SHP77 (cell line): ENCODE results near the gene SCOC.
"Not testable (repeated sequence)": the region's sequence is repeated elsewhere in the genome, so short reads cannot be mapped to it uniquely, and the experiment has no call there.

ENCODE experiments used
- DNase-seq, 2 experiments: peaks; one replicate each; lab custom pipeline; 2025; lab: John Stamatoyannopoulos, UW

The SCOC gene

DNA sequence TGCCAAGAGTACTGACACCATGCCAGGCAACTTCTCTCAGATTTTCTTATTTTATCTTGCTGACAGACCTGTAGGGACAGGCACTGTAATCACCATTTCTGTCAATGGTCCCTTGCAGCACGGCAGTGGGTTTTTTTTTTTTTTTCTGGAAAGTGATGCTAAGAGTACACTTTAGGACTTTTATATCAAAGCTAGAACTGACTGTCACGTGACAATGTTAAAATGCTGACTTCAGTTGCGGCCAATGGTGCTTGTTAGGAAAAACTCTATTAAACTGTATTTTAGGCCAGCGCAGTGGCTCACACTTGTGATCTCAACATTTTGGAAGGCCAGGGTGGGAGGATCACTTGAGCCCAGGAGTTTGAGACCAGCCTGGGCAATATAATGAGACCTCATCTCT, 12.3 kb upstream of the SCOC start:
- no peak for DNase-seq

DNA sequence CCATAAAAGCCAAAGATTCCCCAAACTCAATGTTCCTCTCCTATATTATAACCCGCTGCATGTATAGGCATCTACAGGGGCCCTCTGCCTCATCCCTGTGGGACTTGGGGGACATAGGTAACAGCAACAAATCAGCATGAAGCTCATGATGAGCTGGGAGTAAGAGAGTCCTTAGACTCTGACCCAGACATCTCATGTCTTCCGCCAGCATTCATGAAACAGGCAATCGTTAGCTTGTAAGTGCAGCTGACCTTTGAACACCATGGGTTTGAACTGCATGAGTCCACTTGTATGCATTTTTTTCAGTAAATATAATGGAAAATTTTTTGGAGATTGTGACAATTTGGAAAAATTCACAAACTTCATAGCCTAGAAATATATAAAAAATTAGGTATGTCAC, 10.4 kb upstream of the SCOC start:
- DNase-seq, result no peak

DNA sequence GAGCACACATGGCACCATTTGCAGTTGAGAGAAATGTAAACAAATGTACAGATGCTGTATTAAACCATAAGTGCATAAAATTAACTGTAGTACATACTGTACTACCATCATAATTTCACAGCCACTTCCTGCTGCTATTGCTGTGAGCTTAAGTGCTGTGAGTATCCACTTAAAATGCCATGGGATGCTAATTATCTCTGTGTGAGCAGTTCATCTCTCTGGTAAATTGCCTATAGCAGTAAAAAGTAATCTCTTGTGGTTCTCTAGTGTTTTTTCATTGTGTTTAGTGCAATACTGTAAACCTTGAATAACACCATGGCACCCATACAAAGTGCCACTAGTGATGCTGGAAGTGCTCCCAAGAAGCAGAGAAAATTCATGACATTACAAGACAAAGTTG, 9.9 kb upstream of the SCOC start:
- no peak for DNase-seq

DNA sequence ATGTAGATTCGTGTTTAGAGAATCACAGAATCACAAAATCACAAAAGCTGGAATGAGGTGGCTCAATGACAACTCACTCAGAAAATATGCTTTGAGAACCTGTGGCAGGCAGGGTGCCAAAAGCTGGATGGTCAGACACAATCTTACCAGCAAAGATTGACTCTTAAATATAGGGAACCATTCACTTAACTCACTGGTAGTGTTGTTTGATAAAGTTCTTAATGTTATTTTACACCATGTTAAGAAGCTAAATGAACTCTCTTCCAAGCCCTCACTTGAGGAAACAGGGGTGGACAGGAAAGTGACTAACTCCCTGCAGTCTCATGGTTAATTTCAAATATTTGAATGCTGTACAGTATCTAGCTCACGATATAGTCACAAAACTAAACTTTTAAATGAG, 5.7 kb upstream of the SCOC start:
- no peak for DNase-seq

DNA sequence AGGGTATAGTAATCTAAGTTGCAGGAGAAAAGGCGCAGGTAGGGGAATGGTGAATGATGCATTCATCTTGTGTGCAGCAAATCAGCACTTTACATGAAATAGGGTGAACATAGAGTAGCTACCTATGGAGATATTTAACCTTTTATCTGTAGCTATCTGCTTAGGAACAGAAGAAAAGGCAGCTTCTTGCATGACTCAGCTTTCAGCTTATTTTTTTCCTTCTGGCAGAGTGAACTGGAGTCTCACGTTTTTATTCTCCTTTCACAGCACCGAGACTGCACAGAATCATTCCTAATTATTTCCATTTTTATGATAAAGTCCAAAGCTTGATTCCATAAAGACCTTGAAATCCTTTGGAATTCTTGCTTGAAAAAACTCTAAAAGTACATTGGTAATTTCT, 4.8 kb upstream of the SCOC start:
- DNase-seq, result no peak

DNA sequence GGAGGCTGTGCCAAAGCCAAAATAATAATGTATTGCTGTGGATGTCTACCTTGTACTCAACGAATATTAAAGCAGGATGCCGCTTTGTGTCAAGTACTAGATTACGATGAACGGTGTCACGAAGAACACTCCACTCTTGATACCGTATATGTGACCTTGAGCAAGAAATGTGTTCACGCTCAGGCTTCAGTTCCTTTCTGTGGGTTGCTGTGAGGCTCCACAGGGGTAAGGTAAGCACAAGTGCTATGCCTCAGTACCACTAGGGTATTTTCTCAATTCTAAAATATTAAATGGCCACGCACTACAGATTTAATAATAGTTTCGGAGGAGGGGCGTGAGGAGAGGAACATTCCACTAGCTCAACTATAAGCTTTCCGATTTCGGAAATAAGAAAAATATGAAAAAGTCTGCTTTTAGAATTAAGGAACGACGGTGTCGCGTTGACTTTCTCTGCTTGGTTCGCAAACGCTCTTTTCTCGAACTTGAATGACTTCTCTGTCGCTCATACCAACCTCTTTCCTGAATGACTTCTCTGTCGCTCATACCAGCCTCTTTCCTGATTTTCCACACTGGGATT, 607 bp upstream of the SCOC start:
- DNase-seq, result peak in 1 of 2 experiments; percentile 7

DNA sequence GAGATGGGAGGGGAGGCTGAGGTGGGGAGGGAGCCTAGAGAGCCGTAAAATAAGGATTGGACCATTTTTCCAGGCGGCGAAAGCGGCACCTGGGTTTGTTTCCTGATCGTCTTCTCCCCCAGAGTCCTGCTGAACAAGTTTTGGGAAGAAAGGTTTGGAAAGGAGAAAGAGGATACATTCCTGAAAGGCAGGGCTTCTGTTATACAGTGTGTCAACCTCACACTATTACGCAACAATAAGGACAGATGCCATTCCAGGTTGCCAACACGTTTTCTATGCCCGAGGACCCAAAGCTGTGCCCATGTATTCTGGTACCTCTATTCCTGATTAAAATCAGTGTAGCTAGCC, 658 bp downstream of the SCOC start:
- DNase-seq, result no peak

DNA sequence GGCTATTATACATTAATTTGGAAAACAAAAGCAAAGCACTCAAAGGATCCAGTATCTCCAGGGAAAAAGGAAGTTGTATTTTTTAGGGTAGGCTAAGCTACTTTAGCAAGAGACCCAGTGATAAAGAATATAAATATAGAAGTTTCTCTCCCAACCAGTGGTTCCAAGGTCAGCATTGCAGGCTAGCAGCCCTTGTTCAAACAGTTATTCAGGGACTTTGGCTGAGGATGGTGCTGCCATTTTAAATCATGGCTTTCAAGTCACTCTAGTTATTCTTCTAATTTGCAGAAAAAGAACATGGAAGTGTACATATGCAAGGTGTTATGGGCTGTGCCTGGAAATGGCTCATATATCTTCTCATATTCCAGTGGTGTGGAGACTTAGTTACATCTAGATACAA, 9.3 kb downstream of the SCOC start:
- DNase-seq, result no peak

DNA sequence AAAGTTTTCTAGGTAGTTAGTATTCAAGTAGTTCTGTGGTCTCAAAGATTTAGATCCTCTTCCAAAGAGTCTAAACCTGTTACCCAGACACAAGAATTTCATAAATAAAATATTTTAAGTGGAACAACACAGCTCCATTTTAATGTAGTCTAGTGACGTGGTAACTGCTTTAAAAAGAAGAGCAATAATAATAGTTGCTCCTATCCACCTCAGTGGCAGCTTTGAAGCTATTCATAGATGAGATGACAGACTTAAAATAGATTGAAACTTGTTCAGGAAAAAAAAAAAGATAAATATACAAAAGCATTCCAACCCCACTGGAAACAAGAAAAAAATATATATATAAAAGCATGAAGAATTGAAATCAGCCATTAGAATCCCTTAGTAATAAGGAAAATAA, 14.6 kb downstream of the SCOC start:
- DNase-seq, result no peak

DNA sequence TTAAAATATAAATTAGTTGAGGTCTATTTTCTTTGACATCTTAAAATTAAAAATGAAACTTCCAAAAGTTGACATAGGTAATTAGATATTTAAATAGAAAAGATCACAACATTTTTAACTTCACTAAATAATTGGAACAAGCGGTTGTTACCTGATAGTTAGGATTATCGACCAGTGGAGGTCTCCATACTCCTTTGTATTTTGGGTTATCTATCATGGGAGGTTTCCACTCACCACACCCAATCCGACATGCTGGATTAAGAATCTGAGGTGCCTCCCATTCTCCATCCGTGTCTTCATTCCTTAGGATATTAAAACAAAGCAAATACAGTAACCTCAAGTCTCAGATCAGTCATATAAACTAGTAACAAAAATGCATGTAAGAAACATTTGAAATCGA, 22.2 kb downstream of the SCOC start:
- DNase-seq, result no peak

DNA sequence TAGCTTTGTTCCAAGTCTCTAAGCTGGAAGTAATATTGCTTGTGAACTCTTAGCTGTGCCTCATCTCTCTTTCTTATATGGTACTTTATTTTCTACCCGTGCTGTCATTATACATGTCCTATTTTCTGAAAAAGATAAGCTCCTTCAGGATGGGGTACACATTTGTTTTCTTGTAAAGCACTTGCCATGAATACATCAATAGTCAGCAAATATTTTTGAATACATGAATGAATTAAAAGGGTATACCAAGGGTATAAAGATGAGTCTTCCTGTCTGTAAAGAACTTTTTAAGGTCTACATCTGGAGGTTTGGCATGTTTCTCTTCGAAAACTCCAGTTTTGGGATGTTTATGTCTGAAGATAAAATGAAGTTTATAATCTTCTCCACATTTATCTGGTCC, 26.7 kb downstream of the SCOC start:
- no peak for DNase-seq

DNA sequence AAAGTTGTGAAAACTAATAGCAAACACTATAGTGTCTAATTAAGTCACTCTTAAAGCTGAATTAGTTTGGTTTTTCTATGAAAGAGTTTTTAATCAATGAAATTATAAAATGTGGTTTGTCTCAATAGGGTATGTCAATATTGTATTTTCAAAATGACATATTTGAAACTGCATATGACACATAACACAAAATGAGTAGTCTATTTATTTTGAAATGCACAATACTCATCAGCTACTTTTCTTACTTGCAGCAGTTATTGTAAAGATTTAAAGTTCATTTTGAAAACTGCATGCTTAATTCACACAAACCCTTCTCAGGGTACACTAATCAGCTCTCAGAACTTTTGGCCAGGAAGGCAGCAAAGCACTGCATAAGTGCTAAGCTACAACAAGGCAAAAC, 32.8 kb downstream of the SCOC start:
- DNase-seq, result no peak

DNA sequence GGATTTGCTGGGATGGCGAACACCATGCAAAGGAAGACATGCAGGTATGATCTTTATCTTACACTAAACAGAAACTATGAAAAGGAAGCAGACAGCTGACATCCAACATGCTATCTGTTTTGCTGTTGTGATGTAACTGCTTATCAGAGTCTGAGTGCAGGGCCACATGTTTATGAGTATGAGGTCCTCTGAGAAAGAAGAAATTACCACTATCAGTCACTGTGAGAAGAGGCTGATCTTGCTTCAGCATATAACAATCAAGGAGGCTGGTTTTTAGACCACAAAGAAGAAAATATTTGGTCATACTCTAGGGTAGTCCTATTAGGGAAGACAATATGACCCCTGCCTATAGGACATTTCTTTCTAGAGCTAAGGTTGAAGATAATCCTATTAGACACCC, 35.5 kb downstream of the SCOC start:
- no peak for DNase-seq

DNA sequence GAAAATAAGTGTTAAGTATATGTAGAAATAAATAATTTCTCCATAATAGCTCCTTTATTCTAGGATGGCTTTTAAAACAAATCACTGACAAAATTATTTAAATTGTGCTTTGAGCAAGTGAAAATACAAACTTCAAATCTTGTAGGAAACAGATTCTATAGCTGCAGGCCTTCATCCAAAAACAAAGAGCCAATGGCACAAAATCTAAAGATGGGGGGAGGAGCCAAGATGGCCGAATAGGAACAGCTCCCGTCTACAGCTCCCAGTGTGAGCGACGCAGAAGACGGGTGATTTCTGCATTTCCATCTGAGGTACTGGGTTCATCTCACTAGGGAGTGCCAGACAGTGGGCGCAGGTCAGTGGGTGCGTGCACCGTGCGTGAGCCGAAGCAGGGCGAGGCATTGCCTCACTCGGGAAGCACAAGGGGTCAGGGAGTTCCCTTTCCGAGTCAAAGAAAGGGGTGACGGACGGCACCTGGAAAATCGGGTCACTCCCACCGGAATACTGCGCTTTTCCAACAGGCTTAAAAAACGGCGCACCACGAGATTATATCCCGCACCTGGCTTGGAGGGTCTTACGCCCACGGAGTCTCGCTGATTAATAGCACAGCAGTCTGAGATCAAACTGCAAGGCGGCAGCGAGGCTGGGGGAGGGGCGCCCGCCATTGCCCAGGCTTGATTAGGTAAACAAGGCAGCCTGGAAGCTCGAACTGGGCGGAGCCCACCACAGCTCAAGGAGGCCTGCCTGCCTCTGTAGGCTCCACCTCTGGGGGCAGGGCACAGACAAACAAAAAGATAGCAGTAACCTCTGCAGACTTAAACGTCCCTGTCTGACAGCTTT, 39.9 kb downstream of the SCOC start:
- DNase-seq, result not testable (repeated sequence)

DNA sequence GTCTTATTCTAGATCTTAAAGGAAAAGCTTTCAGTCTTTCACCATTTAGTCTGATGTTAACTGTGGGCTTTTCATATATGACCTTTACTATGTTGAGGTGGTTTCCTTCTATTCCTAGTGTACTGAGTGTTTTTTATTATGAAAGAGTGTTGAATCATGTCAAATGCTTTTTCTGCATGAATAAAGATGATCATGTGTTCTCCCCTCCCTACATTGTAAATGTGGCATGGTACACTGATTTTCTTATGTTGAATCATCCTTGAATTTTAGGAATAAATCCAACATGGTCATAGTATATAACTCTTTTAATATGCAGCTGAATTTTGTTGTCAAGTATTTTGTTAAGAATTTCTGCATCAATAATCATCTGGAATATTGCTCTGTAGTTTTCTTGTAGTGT, 49.7 kb downstream of the SCOC start:
- no peak for DNase-seq

DNA sequence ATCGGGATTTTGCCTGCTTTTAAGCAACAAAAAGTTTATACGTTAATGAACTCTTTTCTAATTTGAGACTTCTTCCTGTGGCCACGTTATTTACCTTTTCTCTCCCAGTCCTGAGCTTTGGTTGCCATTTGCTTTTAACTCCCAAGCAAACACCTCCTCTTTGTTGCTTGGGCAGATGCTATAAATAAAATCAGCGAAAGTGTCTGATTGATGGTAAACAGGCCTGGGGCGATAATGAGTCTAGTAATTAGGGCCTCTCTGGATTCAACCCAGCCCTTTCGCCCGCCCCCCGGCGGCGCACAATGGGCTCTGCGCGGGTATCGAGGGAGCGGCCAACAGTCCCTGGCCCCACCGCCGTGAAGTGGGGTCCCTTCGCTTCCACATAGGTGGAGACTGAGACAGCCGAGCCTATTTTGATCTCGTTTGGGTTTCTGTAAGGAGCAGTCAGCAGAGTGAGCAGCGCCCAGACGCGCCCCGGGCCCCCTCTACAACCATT, 53.2 kb downstream of the SCOC start:
- DNase-seq, result peak in 1 of 2 experiments; percentile 10

DNA sequence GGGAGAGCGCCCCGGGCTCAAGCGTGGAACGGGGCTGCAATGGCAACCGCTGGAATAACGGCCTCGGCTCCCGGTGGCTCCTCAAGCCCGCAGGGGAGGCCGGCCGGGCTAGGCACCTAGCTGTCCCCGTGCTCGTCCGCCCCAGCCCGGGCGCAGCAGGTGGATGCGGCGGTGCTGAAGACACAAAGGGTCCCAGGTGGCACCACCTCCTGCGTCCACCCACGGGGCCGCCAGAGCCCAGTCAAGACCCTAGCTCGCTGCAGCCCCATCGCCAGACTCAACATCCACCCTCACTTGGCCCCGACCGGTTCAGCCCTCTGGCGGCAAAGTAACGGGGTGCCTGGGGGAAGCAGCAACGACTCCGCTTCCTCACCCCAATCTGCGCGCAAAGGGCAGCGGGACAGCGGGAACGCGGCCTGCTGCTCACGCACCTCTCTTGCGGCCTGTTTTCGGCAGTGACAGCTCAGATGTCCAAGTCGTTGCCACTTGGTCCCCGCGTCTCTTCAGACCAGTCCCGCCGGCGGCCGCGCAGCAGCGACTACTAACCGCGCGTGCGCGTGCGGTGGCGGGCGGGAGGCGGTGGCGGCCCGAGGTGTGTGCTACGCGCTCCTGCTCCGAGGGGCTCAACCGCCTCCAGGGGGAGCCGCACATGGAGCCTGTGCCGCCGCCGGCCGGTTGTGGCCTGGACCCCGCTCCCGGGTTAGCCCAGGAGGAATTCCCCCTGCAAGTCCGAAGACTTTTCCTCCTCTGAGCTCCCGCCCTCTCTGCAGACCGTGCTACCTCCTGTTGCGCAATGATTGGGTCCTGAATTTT, 53.9 kb downstream of the SCOC start, which contains the start of gene CLGN:
TSS of gene CLGN (minus strand) at position 543 of the 813 bp plus-strand sequence. CDS start 14,570 bp downstream, outside the sequence.
- DNase-seq, result peak; percentile 57 to 69

DNA sequence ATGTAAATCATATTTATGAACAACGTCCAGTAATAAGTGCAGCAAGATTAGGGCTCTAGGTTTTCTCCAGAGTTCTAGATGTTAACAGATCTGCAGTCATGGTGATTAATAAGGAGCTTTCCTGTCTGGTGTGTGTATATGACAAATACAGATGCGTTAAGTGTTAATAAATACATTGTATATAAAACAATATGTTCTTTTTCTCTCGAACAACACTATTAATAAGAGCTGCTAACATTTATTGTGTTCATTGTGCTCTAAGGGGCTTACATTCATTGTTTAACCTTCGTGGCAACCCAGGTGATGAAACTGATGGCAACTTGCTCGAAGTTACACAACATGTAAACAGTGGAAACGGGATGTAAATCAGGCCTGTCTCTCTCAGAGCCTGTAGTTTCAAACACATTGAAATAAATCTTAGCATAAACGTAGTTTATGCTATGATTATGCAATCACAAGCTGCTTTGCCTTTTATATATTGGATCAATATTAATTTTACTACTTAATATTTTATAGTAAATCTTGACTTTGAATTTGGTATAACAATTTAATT, 54.5 kb downstream of the SCOC start:
- DNase-seq, result no peak
